ENCODE data around the gene MAPKAP1.

DNA sequence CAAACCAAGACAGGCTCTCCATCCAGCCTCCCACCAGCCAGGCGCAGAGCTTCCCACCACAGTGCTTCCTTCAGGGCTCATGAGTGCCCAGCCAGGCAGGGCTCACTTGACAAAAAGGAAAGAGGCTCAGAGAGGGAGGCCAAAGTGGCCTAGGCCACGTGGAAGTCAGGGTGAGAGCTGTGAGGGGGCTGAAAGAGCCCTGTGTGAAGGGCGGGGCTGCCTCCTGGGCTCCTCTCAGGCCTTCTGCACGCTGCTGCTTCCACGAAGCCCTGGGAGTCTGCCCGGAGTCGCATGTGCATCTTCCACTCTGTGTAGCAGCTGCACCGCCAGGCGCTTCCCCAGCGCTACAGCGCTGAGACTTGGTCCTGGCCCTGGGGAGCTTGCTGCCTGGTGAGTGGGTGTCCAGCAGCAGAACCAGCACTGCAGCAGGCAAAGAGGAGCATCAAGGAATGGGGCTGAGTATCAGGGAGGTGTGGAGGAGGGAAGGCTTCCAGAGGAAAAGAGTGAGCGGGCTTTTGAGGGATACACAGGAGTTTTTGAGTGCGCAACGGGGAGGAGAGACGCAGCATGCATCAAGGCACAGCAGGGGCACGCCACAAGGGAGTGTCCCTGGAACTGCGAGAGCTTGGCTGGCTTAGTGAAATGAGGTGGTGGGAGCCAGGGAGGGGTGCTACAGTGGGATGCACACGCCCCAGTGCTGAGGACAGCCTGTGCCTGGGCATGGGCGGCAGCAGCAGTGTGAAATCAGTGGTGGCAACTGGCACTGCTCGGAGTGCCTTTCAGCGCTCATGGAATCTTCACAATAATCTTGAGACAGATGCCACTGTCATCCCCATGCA lies 267.4 kb downstream of the MAPKAP1 start:
- TF ChIP-seq, protein P1, sequence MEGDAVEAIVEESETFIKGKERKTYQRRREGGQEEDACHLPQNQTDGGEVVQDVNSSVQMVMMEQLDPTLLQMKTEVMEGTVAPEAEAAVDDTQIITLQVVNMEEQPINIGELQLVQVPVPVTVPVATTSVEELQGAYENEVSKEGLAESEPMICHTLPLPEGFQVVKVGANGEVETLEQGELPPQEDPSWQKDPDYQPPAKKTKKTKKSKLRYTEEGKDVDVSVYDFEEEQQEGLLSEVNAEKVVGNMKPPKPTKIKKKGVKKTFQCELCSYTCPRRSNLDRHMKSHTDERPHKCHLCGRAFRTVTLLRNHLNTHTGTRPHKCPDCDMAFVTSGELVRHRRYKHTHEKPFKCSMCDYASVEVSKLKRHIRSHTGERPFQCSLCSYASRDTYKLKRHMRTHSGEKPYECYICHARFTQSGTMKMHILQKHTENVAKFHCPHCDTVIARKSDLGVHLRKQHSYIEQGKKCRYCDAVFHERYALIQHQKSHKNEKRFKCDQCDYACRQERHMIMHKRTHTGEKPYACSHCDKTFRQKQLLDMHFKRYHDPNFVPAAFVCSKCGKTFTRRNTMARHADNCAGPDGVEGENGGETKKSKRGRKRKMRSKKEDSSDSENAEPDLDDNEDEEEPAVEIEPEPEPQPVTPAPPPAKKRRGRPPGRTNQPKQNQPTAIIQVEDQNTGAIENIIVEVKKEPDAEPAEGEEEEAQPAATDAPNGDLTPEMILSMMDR (optimal IDR thresholded peaks at IDR 0.05 in 1 of 3, IDR thresholded peaks at IDR 0.05 in 1 of 3, conservative IDR thresholded peaks at IDR 0.05 in 1 of 3; ENCODE audit: extremely low read depth in 1 of 3, insufficient read depth in 2 of 3, low read length in 3 of 3), result no peak
- no peak for TF ChIP-seq EZH2 (IDR thresholded peaks at IDR 0.05; ENCODE audit: low read length)

All from keratinocyte (primary cell).